DND-41 (cell line): ENCODE results near the gene FAM118B.

ENCODE experiments used
- CTCF ChIP-seq: IDR thresholded peaks from 2 replicates; pipeline ENCODE4 v1.5.1; 2012; ENCODE audit warnings: borderline replicate concordance, low read length, moderate library complexity, mild to moderate bottlenecking; ENCODE audit not compliant: poor library complexity, severe bottlenecking; ENCODE audit errors: extremely low read depth
- EZH2 ChIP-seq: IDR thresholded peaks from 3 replicates; pipeline ENCODE4 v1.6.1; 2012; ENCODE audit warnings: borderline replicate concordance, low read depth, mild to moderate bottlenecking, moderate library complexity, low read length, inconsistent platforms; ENCODE audit not compliant: severe bottlenecking

- no peak for TF ChIP-seq CTCF
- no peak for TF ChIP-seq EZH2
Observed at GRCh38 chr11:126165757-126166156, 45.8 kb upstream of the FAM118B start.
